Stimulated activated CD4-positive, alpha-beta T cell treated with anti-CD3 and anti-CD28 coated beads, Interleukin-12 subunit alpha, Interleukin-12 subunit beta, amount 100 ng/mL, for 48 hours (primary cell): ENCODE data around the gene ZNF32.
A peak's percentile ranks its signal among the peaks of the same experiment; 100 is the strongest.

Experiments used
- DNase-seq, 3 donors: peaks; one replicate each; pipeline ENCODE4 v3.0.0-alpha.2; 2020; ENCODE audit warnings: low read depth in 2 of 3, low spot score in 1 of 3

The ZNF32 gene

GRCh38 chr10:43681220-43681619, 32.5 kb upstream of the ZNF32 start:
- DNase-seq = no peak

- no peak for DNase-seq
Measured at GRCh38 chr10:43680035-43680434, 31.4 kb upstream of the ZNF32 start.

- DNase-seq = no peak
Measured at GRCh38 chr10:43679509-43679908, 30.8 kb upstream of the ZNF32 start.

- no peak for DNase-seq
Measured at GRCh38 chr10:43678654-43679053, 30.0 kb upstream of the ZNF32 start.

GRCh38 chr10:43676901-43677300, 28.2 kb upstream of the ZNF32 start:
- no peak for DNase-seq

- DNase-seq = no peak
Measured at GRCh38 chr10:43676331-43676730, 27.6 kb upstream of the ZNF32 start.

- DNase-seq = no peak
Measured at GRCh38 chr10:43674553-43675210, 26.0 kb upstream of the ZNF32 start.

- DNase-seq = no peak
Measured at GRCh38 chr10:43673471-43673870, 24.8 kb upstream of the ZNF32 start.

GRCh38 chr10:43671659-43672531, 23.2 kb upstream of the ZNF32 start:
- DNase-seq = peak in 1 of 3 donors; percentile 79

GRCh38 chr10:43669386-43669785, 20.7 kb upstream of the ZNF32 start:
- no peak for DNase-seq

GRCh38 chr10:43667761-43668386, 19.2 kb upstream of the ZNF32 start:
- DNase-seq = no peak

- no peak for DNase-seq
Measured at GRCh38 chr10:43667317-43667731, 18.6 kb upstream of the ZNF32 start.

GRCh38 chr10:43666552-43666951, 17.9 kb upstream of the ZNF32 start:
- DNase-seq = no peak

- no peak for DNase-seq
Measured at GRCh38 chr10:43665054-43665453, 16.4 kb upstream of the ZNF32 start.

GRCh38 chr10:43658227-43658626, 9.5 kb upstream of the ZNF32 start:
- no peak for DNase-seq

- no peak for DNase-seq
Measured at GRCh38 chr10:43655311-43655710, 6.6 kb upstream of the ZNF32 start.

GRCh38 chr10:43653746-43654145, 5.1 kb upstream of the ZNF32 start:
- DNase-seq = no peak

- no peak for DNase-seq
Measured at GRCh38 chr10:43649185-43649523, 473 bp upstream of the ZNF32 start.

GRCh38 chr10:43648095-43648397, 635 bp downstream of the ZNF32 start:
- no peak for DNase-seq

- no peak for DNase-seq
Measured at GRCh38 chr10:43647576-43647975, 1.1 kb downstream of the ZNF32 start.

GRCh38 chr10:43645866-43646265, 2.8 kb downstream of the ZNF32 start:
- no peak for DNase-seq

GRCh38 chr10:43644252-43644651, 4.4 kb downstream of the ZNF32 start:
- no peak for DNase-seq
